ENCODE data around the gene CPEB2. TPM values are rescaled to one million over a fixed set of nuclear protein-coding genes. Genes with fewer than 3 reads are reported as not detected.

The CPEB2 gene
- total and polyA plus RNA-seq, 12 donors = 3.2 to 15.8 (median 8.7) TPM

DNA sequence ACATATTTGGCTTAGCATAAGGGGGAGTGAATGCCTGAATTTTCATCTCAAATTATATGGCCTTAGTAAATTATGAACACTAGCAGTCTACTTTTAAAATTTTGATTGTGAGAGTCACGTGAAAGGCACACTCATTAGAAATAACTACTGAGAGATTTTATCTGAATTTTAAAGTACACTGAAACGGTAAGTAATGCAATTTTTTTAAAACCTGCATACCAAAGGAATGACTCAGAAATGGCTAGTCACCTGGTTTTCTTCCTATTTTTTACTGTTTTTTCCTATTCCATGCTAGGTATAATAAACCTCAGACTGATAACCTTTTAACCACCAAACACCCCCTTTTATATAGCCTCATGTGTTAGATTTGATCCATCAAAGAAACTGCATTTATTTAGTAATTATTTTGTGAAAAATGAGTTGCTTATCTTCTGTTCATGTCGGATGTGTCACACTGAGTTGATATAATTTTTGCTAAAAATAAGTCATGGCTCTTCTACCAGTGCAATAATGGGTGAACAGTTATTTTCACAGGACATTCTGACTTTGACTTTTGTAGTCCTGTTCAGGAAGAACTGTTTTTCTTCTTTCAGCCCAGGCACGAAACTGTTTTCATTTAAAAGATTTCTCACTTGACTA, 40.4 kb downstream of the CPEB2 start:
- Histone ChIP-seq H3K9me3 (replicated peaks in 1 of 3) (no peaks in the 10 kb centered on the region), H3K4me1 (replicated peaks in 1 of 2) (peaks cover 0 to 17% of the 10 kb centered on the region in 2 donors), H3K27ac (peak overlapping the region in 2 of 5 donors; percentile 13 to 31), H3K27me3 (no peaks in the 10 kb centered on the region), H3K4me3 (no peak overlapping the region), H3K36me3 (replicated peaks in 1 of 2) (no peaks in the 10 kb centered on the region)
- intact Hi-C loops (cut with DNase I) = no loop called here
- DNase-seq = no peak
- 41 to 47% (median 44%) methylated on average over 4 of the region's 4 CpGs for WGBS, 4 donors
- no peak for TF ChIP-seq POLR2A (IDR thresholded peaks at IDR 0.05)
- TF ChIP-seq, protein P1, sequence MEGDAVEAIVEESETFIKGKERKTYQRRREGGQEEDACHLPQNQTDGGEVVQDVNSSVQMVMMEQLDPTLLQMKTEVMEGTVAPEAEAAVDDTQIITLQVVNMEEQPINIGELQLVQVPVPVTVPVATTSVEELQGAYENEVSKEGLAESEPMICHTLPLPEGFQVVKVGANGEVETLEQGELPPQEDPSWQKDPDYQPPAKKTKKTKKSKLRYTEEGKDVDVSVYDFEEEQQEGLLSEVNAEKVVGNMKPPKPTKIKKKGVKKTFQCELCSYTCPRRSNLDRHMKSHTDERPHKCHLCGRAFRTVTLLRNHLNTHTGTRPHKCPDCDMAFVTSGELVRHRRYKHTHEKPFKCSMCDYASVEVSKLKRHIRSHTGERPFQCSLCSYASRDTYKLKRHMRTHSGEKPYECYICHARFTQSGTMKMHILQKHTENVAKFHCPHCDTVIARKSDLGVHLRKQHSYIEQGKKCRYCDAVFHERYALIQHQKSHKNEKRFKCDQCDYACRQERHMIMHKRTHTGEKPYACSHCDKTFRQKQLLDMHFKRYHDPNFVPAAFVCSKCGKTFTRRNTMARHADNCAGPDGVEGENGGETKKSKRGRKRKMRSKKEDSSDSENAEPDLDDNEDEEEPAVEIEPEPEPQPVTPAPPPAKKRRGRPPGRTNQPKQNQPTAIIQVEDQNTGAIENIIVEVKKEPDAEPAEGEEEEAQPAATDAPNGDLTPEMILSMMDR (IDR thresholded peaks at IDR 0.05) = no peak

DNA sequence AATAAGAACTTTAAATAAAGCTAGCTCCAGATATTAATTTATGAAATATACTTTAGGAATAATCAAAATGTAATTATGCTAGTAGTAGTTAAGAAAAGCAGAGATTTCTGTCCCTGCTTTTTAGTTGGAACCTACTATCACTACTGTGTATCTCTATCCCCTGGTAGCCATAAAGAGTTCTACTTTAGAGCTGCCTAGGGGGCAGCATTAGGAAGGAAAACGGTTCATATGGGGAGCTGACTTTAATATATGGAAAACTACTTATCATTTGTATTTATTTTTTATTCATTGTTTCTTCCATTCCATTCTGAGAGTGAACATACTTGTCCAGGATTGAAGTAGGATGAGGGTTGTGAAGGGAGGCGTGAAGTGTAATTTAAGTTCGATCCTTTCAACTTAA, 40.9 kb downstream of the CPEB2 start:
- Histone ChIP-seq H3K4me1 (replicated peaks in 1 of 2) (peaks cover 0 to 17% of the 10 kb centered on the region in 2 donors), H3K27me3 (no peaks in the 10 kb centered on the region), H3K4me3 (no peak overlapping the region), H3K27ac (peak overlapping the region in 2 of 5 donors; percentile 13 to 31), H3K36me3 (replicated peaks in 1 of 2) (no peaks in the 10 kb centered on the region), H3K9me3 (replicated peaks in 1 of 3) (peaks cover 0 to 1% (median 0%) of the 10 kb centered on the region in 3 donors)
- TF ChIP-seq, protein P1 (IDR thresholded peaks at IDR 0.05) = no peak
- no peak for TF ChIP-seq POLR2A (IDR thresholded peaks at IDR 0.05)
- 85 to 90% (median 89%) methylated on average over 3 of the region's 3 CpGs for WGBS, 4 donors
- intact Hi-C loops (cut with DNase I) = no loop called here
- no peak for DNase-seq

DNA sequence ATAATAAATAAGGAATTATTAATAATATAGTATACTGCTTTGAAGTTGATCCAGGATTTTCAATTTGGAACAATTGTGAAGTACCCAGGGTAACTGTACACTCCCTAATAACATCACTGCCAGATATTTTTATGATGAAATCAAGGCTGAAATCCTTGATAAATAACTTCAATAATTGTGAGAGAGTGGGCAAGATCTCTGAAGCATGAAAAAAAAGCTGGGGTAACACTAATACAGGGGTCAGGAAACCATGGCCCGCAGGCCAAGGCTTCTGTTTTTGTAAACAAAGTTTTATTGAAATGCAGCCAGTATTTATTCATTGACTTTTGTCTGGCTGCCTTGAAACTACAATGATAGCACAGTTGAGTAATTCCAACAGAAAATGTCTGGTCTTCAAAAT, 41.6 kb downstream of the CPEB2 start:
- Histone ChIP-seq H3K4me1 (replicated peaks in 1 of 2) (peaks cover 0 to 17% of the 10 kb centered on the region in 2 donors), H3K27ac (no peak overlapping the region)

DNA sequence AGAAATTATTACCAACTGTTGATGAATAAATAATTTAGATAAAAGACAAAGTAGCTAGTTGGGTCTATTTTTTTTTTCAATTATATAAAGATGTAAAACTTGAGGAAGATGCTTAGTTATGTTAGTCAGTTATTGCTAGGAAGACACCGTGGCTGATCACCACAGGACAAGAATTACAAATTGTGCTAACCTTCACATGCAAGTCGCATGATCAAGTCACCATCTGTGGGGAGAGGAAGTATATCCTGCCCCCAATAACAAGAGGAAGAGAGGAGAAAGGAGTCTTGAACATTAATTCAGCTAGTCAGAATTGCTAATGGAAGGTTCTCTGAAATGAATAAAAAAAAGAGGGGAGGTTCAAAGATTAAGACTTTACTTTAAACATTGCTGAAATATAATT, 52.3 kb downstream of the CPEB2 start:
- 82 to 89% (median 84%) methylated on average over 2 of the region's 2 CpGs for WGBS, 4 donors
- TF ChIP-seq, protein P1 (IDR thresholded peaks at IDR 0.05) = no peak
- no peak for TF ChIP-seq POLR2A (IDR thresholded peaks at IDR 0.05)
- no peak overlapping the region for H3K4me3 ChIP-seq
- H3K27ac ChIP-seq = no peak overlapping the region
- peaks cover 0 to 12% of the 10 kb centered on the region in 2 donors for H3K36me3 ChIP-seq (replicated peaks in 1 of 2)
- H3K27me3 ChIP-seq = no peaks in the 10 kb centered on the region
- no peaks in the 10 kb centered on the region for H3K9me3 ChIP-seq (replicated peaks in 1 of 3)
- no peaks in the 10 kb centered on the region for H3K4me1 ChIP-seq (replicated peaks in 1 of 2)
- no peak for DNase-seq
- intact Hi-C loops (cut with DNase I) = no loop called here

More for the DNA sequence above, 41.6 kb downstream of the CPEB2 start:
- intact Hi-C loops (cut with DNase I) = no loop called here
- Histone ChIP-seq H3K36me3 (replicated peaks in 1 of 2) (no peaks in the 10 kb centered on the region), H3K27me3 (no peaks in the 10 kb centered on the region), H3K4me3 (no peak overlapping the region), H3K9me3 (replicated peaks in 1 of 3) (peaks cover 0 to 8% (median 0%) of the 10 kb centered on the region in 3 donors)
- TF ChIP-seq POLR2A (IDR thresholded peaks at IDR 0.05) = no peak
- TF ChIP-seq, protein P1 (IDR thresholded peaks at IDR 0.05) = no peak
- DNase-seq = peak in 1 of 7 donors; percentile 8
- 30 to 49% (median 34%) methylated on average over 1 of the region's 1 CpG for WGBS, 4 donors

Data from adrenal gland (tissue), 12 donors.